DND-41 (cell line): ENCODE data around the gene ADAMTS9.

ENCODE experiments used
- ATAC-seq: fragments of 200-7000 bp; cut with Tn5 transposase; 3 replicates; pipeline ENCODE4 v1.9.1; 2021; ENCODE audit warnings: low read depth; ENCODE audit not compliant: insufficient read depth
- DNase-seq: peaks from one replicate; pipeline ENCODE4 v3.0.0-alpha.2; 2020
- H2AFZ ChIP-seq: 2 replicates; pipeline ENCODE4 v1.6.0; 2012; ENCODE audit warnings: low read depth, low read length
- H3K27ac ChIP-seq: 2 replicates; pipeline ENCODE4 v1.5.1; 2012; ENCODE audit warnings: low read length, inconsistent platforms
- H3K27me3 ChIP-seq: fragments of 200-600 bp; sonication (generic); 2 replicates; pipeline ENCODE4 v1.6.0; 2012; ENCODE audit warnings: low read length, mild to moderate bottlenecking, inconsistent platforms; ENCODE audit not compliant: insufficient read depth, poor library complexity
- H3K36me3 ChIP-seq: 2 replicates; pipeline ENCODE4 v1.5.1; 2012; ENCODE audit warnings: low read length, inconsistent platforms; ENCODE audit not compliant: insufficient read depth
- H3K4me1 ChIP-seq: 2 replicates; pipeline ENCODE4 v1.5.1; 2012; ENCODE audit warnings: mild to moderate bottlenecking, low read length; ENCODE audit not compliant: insufficient read depth
- H3K4me2 ChIP-seq: 2 replicates; pipeline ENCODE4 v1.6.0; 2012; ENCODE audit warnings: mild to moderate bottlenecking, moderate library complexity, low read length, inconsistent platforms; ENCODE audit not compliant: insufficient read depth
- H3K4me3 ChIP-seq, 2 experiments: fragments of 200-600 bp in 1 of 2; shearing (Covaris generic) in 1 of 2; 2 replicates each; pipeline ENCODE4 v1.5.1; 2012 to 2016; ENCODE audit warnings: inconsistent platforms in 2 of 2, low read length in 2 of 2, mild to moderate bottlenecking in 2 of 2, low read depth in 1 of 2, moderate library complexity in 1 of 2
- H3K79me2 ChIP-seq: 2 replicates; pipeline ENCODE4 v1.6.0; 2012; ENCODE audit warnings: low read length, inconsistent platforms; ENCODE audit not compliant: insufficient read depth
- H3K9ac ChIP-seq: 2 replicates; pipeline ENCODE4 v1.6.0; 2012; ENCODE audit warnings: low read depth, mild to moderate bottlenecking, inconsistent platforms, low read length, moderate library complexity
- H3K9me3 ChIP-seq: 2 replicates; pipeline ENCODE4 v1.5.1; 2012; ENCODE audit warnings: low read length, moderate library complexity, mild to moderate bottlenecking, inconsistent platforms; ENCODE audit not compliant: insufficient read depth, severe bottlenecking
- H4K20me1 ChIP-seq: 2 replicates; pipeline ENCODE4 v1.6.0; 2012; ENCODE audit warnings: low read length; ENCODE audit not compliant: insufficient read depth
- CTCF ChIP-seq: IDR thresholded peaks from 2 replicates; pipeline ENCODE4 v1.5.1; 2012; ENCODE audit warnings: borderline replicate concordance, low read length, moderate library complexity, mild to moderate bottlenecking; ENCODE audit not compliant: poor library complexity, severe bottlenecking; ENCODE audit errors: extremely low read depth
- EZH2 ChIP-seq: IDR thresholded peaks from 3 replicates; pipeline ENCODE4 v1.6.1; 2012; ENCODE audit warnings: borderline replicate concordance, low read depth, mild to moderate bottlenecking, moderate library complexity, low read length, inconsistent platforms; ENCODE audit not compliant: severe bottlenecking

ADAMTS9 gene

GRCh38 chr3:64638511-64638910, 49.3 kb downstream of the ADAMTS9 start:
- Histone ChIP-seq H3K9me3 (no peaks in the 10 kb centered on the region), H2AFZ (no peak overlapping the region), H3K4me3 (no peak overlapping the region), H3K4me2 (no peak overlapping the region), H3K4me1 (no peaks in the 10 kb centered on the region), H3K36me3 (no peaks in the 10 kb centered on the region), H3K79me2 (no peaks in the 10 kb centered on the region), H3K27me3 (no peaks in the 10 kb centered on the region), H3K27ac (no peak overlapping the region), H3K9ac (no peak overlapping the region), H4K20me1 (no peaks in the 10 kb centered on the region)
- no peak for DNase-seq
- TF ChIP-seq CTCF (no peak), EZH2 (no peak)
- no peak for ATAC-seq

GRCh38 chr3:64634417-64634816, 53.4 kb downstream of the ADAMTS9 start:
- H3K4me3 ChIP-seq, result no peak overlapping the region
- H3K9me3 ChIP-seq, result no peaks in the 10 kb centered on the region
- no peaks in the 10 kb centered on the region for H3K36me3 ChIP-seq
- DNase-seq (no peak), ATAC-seq (no peak)
- H3K79me2 ChIP-seq, result no peaks in the 10 kb centered on the region
- no peak overlapping the region for H3K27ac ChIP-seq
- no peaks in the 10 kb centered on the region for H4K20me1 ChIP-seq
- no peak overlapping the region for H3K4me2 ChIP-seq
- TF ChIP-seq CTCF (no peak), EZH2 (no peak)
- no peak overlapping the region for H2AFZ ChIP-seq
- H3K4me1 ChIP-seq, result no peaks in the 10 kb centered on the region
- no peaks in the 10 kb centered on the region for H3K27me3 ChIP-seq
- no peak overlapping the region for H3K9ac ChIP-seq

GRCh38 chr3:64631951-64632350, 55.8 kb downstream of the ADAMTS9 start:
- Histone ChIP-seq H3K4me3 (no peak overlapping the region), H2AFZ (no peak overlapping the region), H3K4me2 (no peak overlapping the region), H4K20me1 (no peaks in the 10 kb centered on the region), H3K36me3 (no peaks in the 10 kb centered on the region), H3K27me3 (no peaks in the 10 kb centered on the region), H3K4me1 (no peaks in the 10 kb centered on the region), H3K79me2 (no peaks in the 10 kb centered on the region), H3K9me3 (no peaks in the 10 kb centered on the region), H3K9ac (no peak overlapping the region), H3K27ac (no peak overlapping the region)
- no peak for ATAC-seq
- TF ChIP-seq CTCF, result no peak
- DNase-seq, result no peak

- TF ChIP-seq EZH2 (no peak), CTCF (no peak)
- Histone ChIP-seq H3K79me2 (no peaks in the 10 kb centered on the region), H3K9me3 (no peaks in the 10 kb centered on the region), H3K4me1 (no peaks in the 10 kb centered on the region), H3K4me2 (no peak overlapping the region), H3K27me3 (no peaks in the 10 kb centered on the region), H3K9ac (no peak overlapping the region), H3K36me3 (no peaks in the 10 kb centered on the region), H2AFZ (no peak overlapping the region), H3K27ac (no peak overlapping the region), H3K4me3 (no peak overlapping the region), H4K20me1 (no peaks in the 10 kb centered on the region)
- ATAC-seq (no peak), DNase-seq (no peak)
Measured at GRCh38 chr3:64627471-64628321, 60.1 kb downstream of the ADAMTS9 start.
